GM19372 (cell line): ENCODE results near the gene DPF3.

Experiments used
- ATAC-seq: cut with Tn5 transposase; IDR thresholded peaks from one replicate; pipeline ENCODE4 v1.9.1; 2021; ENCODE audit warnings: mild to moderate bottlenecking, low read depth, moderate library complexity; ENCODE audit not compliant: unreplicated experiment

The DPF3 gene

DNA sequence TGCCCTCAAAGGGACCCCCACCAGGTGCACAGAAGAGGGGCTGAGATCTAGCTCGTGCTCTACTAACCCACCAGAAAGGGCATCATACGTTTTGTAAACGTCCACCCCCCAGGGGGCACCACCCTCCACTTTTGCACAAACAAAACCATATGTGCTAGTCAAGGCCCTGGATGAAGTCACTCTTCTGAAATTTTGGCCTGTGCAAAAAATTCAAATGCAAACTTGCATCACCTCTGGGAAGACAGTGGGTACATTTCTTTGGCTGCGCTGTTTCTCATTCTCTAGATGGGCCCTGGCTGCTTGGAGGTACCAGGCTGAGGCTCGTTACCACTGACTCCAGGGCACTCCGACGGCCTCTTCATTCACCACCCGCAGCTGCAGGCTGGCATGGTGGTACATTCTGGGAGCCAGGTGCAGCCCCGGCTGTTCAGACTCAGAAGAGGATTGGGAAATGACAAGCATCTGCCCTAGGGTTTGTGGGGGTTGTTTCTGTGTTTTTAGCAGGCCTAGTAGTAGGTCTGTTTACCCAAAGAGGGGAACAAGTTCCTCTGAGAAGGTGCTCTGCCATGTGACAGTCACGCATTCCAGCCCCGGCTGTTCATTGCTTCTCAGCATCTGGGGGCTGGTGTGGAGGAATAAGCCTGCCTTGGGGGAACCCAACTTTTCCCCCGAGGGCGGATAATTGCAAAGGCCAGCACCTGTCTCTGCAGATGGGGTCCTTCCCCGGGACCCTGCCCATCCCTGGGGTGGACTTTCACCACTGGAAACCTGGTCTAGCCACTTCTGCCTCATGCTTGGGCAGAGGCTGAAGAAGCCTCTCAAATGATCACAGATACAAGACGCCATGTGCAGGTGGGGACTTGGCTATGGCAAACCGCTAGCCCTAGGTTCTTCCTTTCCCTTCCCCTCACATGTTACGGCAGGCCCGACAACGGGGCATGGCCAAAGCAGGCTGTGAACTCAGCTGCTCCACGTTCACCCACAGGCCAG lies 147.6 kb downstream of the DPF3 start:
- no peak for ATAC-seq

DNA sequence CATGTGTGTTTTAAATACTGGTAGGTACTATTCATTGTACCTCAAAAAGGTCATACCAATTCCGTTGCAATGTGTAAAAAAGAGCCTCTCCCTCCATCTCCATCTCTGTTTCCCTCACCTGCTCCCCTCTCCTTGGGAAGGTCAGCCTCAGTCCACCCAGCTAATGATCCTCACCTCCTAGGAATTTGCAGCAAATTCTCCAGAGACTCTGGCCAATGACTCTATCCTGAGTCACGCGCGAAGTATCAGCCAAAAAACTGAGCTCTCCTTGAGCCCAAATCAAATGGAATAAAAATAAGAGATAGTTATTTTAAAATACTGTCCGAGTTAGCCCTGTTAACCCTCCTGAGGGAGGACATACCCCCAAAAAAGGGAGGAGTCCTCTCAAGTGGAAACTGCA lies 148.4 kb downstream of the DPF3 start:
- no peak for ATAC-seq

DNA sequence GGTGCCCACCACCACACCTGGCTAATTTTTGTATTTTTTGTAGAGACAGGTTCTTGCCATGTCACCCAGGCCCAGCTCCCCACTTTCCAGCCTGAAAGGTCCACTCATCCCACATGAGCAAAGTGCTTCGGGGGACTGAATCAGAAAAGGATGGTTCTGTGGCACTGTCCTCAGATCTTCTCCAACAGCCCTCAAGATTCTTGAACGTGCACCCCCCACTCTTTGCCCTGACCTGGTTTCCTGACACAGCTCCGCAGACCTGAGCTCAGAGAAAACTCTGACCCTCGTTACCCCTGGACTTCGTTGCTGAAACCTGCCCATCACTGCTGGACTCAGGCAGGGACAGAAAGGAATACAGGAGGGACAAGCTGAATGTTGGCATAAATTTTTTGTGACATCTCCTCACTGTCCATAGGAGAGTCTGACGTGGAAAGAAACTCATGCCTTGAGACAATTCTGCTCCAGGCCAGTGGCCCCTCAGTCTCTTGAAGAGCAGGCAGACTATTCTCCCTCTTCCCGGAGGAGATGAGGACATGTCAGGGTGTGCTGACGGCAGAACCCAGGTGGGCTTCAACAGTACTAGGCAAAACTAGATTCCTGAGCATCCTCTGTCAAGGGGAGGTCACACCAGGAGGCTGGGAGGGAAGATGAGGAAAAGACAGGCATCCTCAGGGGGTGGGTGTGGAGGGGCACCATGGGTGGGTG lies 149.3 kb downstream of the DPF3 start:
- no peak for ATAC-seq

DNA sequence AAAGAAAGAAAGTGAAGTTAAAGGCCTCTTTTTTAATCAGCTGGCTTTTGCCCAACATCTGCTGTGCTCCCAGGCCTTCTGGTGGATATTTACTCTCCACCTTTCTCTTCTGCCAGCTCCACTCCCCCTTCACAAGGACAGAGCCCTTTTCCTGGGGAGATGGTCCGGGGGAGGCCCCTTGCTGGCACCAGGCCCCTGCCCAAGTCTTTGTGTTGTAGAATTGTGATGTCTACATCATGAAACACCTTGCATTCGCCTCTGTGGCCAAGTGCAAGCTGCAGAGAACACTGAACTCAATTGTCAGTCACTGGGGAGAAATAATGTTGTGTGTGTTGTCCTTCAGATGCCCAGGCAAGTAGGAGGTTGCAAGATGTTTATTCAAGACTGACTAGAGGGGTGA lies 150.3 kb downstream of the DPF3 start:
- no peak for ATAC-seq

DNA sequence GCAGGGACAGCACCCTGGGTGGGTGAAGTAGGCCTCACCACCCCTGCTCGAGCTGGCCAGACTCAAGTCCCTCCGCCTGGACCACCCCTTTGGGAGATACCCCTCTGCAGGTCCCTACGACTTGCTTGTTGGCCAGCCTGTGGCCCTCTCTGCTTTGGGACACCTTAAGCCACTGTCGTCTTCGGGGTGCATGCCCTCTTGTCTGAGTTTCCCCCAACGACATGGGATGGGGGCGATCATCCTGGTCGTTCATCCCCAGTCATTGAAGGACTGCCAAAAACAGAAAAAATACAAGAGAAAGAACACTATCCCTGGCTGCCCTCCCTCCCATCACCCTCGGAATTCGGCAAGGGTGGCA lies 151.1 kb downstream of the DPF3 start:
- no peak for ATAC-seq

DNA sequence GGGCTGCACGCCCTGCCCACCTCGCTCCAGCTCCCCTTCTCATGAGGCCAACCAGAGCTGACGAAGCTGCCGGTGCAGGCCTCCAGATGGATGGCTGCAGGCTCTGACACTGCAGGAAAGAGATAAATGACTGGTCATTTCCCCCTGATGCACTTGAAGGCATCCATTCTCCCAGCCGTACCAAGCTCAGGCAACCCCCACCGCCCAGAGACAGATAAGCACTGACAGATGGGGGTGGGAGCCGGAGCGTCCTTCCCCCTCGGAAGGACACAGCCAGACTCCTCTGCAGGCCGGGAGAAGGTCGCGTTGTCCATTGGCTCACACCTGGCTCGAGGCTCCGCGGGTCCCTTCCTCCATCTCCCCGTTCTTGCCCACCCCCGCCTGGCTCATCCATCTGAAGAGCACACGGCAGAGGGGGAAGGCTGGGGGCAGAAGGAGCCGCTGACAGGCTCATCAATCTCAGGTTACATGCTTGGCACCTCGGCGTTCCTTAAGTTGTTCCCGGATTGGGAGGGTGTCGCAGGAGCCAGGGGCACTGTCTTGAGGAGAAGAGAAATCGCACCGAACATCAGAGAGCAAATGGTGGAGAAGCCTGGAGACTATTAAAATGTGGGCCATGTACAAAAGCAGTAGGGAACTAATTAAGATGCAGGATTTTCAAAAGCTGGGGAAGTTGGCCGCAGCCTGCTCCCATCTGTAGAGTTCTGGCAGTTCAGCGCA lies 151.6 kb downstream of the DPF3 start:
- no peak for ATAC-seq

GRCh38 chr14:72741826-72742117 lies 152.1 kb downstream of the DPF3 start:
- no peak for ATAC-seq

DNA sequence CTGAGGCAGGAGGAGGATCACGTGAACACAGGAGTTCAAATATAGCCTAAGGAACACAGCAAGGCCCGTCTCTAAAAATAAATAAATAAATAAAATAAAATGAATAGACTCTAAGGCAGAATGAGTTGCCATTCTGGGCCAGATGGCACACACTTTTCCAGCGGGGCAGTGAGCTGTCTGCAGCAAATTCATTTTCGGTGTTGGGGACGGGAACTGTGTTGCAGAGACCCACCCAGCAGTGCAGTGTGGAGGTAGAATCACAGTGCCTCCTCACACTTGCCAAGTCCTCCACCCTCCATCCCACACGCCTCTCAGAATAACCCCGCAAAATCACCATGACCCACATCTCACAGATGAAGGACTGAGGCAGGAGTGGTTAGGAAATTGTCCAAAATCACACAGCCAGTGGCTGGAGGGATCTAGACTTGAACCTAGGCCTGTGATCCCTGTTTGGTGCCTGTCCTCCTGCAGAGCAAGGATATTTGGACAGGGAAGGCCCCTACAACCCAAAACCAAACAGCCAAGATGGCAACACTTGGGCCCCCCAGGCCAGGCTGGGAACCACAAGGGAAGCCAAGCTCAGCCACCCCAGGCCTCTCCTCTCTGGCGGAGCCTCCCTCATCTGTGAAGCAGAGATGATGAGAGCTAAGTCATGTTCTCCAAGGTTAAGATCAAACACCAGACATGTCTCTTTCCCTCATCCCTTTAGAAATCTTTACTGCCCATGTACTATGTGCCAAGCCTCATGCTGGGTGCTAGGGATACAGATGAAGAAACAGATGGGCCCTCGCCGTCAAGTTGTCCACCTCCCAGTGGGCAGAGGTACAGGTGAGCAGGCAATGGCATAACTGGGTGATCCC lies 152.7 kb downstream of the DPF3 start:
- ATAC-seq = no peak

GRCh38 chr14:72740504-72740961 lies 153.4 kb downstream of the DPF3 start:
- ATAC-seq = no peak

DNA sequence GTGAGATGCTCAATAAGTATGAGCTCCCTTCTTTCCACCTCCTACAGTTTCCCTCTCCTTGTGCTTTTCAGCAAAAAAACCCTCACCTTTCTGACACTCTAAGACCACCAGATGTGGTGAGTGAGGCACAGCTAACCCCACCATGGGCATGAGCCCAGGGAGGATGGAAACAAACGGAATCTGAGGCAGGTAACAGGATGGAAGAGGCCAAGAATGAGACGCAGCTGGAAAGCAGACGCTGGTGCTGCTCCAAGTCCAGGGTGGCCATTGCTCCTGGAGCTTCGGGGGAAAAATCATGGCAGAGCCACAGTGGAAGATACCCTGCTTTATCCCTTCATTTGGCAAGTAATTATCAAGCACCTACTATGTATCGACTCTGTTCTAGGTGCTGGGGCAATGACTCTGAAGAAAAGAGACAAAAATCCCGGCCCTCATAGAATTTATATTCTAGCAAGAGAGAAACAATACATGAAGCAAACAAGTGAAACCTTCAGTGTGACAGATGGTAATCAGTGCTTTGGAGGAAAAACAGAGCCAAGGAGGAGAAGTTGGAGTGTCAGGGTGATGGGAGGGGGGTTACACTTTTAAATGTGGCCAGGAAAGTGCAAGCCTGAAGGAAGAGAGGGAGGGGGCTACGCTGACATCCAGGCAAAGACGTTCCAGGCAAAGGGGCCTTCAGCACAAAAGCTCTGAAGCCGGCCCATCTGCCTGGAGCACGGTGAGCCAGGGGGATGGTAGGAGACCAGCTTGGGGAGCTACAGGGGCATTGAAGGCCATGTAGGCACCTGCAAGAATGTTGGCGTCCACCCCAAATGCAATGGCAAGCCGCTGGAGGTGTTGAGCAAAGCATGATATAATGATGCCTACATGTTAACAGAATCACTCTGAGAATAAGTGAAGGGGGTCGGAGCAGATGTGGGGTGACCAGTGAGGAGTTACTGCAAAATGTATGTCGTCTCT lies 154.2 kb downstream of the DPF3 start:
- ATAC-seq = no peak

DNA sequence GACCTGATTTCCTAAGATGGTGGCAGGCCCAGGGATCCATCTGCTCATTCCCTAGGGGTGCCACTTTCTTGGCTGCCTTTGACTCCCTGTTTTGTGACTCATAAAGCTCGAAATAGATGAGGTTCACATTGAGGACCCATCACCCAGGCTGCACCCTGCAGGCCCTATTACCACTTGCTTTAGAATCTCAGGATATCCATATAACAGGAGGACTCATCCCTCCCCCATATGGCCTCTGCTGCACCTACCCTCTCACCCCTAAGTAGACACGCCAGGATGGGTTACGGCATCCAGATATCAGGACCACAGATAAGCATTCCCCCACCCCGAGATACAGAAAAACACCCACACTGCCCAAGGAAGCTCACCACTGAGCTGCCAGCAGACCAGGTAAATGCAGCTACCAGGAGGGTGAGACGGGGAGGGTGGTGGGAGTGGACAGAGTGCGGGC lies 155.7 kb downstream of the DPF3 start:
- ATAC-seq = no peak

DNA sequence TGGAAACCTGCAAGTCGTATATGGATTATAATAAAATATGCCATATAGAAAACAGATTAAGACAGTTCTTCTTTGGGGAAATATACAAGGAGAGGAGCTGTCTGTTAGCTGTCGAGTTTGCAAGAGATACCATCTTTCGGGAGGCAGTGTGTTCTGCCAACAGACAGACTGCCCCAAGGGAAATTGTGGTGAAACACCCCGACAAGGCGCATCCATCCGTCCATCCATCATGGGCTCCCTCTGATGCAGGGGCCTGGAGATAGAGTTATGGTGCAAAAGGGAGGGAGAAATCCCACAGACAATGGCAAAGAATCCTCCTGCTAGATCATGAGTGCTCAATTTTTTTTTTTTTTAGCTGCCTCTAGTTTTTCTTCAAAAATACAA lies 156.3 kb downstream of the DPF3 start:
- no peak for ATAC-seq

- ATAC-seq = no peak
These were observed 156.9 kb downstream of the DPF3 start for GRCh38 chr14:72736786-72737559.

GRCh38 chr14:72736308-72736707 lies 157.6 kb downstream of the DPF3 start:
- no peak for ATAC-seq

GRCh38 chr14:72732022-72732780 lies 161.7 kb downstream of the DPF3 start:
- ATAC-seq = no peak

DNA sequence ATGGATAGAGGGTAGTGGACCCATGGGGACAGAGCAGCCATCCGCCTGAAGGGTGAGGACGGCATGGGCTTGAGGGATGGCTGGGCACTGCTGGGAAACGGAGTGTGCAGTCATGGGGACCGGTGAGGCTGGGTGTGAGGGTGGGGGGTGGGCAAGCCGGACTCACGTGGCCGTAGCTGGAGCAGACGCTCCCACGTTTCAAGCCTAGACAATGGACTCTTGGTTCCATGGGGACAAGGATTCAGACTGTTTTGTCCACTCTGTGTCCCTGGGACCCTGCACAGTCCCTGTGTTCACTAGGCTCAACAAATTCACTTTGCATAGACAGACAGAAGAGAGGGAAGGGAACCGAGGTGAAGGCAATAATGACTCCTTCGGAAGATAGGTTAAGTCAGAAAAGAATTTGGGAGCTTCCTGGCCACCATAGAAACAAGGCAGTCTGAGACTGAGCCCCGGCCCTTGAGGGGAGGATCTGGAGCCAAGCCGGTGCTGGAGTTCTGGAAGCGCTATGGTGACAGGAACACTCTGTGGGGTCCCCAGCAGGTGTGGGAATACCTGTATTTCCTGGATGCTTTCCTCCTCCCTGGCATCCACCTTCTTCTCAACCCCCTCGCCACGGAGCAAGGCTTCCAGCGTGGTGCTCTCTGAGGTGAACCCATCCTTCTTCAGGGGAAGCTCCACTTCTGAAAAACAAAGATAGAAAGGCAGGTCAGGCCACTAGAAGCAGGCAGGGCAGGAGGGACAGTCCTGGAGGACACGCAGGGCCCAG lies 162.5 kb downstream of the DPF3 start:
- no peak for ATAC-seq

GRCh38 chr14:72730468-72730867 lies 163.4 kb downstream of the DPF3 start:
- ATAC-seq = no peak
